ENCODE results near the gene TCF4. TPM values are rescaled to one million over a fixed set of nuclear protein-coding genes. Genes with fewer than 3 reads are reported as not detected.

The TCF4 gene
- total RNA-seq, 1 experiment from 2014 or later: 12.5 TPM

DNA sequence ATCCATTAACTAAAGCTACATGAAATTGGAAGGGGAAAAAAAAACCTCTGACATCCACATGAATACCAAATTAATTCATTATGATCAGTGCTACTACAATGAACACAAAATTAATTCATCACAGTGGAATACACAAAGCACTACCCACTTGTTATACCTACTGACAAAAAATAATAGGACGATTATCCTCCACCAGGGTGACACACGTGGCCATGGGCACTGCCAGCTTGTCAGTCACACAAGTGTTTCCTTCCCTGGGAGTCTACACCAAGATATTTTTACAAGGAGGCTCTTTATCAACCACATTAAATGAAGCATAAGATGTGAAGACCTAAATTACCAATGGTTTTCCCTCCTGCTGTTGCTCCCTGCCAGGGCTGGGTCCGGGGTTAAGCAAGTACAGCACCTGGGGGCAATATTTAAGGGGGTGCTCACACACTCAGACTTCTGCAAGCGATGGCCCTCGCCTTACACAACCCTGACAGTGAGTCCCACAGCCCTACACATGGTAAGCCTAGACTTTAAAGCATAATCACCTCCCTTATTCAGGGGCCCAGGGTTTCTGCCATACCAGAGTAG is 90.1 kb downstream of the TCF4 start:
- DNase-seq: no peak
- Histone ChIP-seq H3K9me3 (ENCODE audit: low read length) (no peaks in the 10 kb centered on the region), H3K4me3 (ENCODE audit: low read length) (no peak overlapping the region), H3K4me1 (ENCODE audit: insufficient read depth, low read length) (peaks cover 19% of the 10 kb centered on the region; the same call in 1 of the 2 replicates), H3K79me2 (ENCODE audit: low read length) (no peaks in the 10 kb centered on the region), H3K36me3 (ENCODE audit: low read depth, low read length) (no peaks in the 10 kb centered on the region), H3K9ac (ENCODE audit: low read length) (no peak overlapping the region), H3F3A (ENCODE audit: low read length, unreplicated experiment) (no peaks in the 10 kb centered on the region), H3K9me2 (replicated peaks; ENCODE audit: low read length) (no peaks in the 10 kb centered on the region), H3K4me2 (ENCODE audit: low read length) (no peak overlapping the region), H3K27ac (ENCODE audit: low read length) (no peak overlapping the region), H4K20me1 (ENCODE audit: low read length) (no peaks in the 10 kb centered on the region), H2AFZ (ENCODE audit: low read length) (no peak overlapping the region), H3K27me3 (ENCODE audit: low read length) (no peaks in the 10 kb centered on the region)
- POLR2A ChIA-PET (ENCODE audit: unreplicated experiment): no interaction called here
- TF ChIP-seq, protein P1, sequence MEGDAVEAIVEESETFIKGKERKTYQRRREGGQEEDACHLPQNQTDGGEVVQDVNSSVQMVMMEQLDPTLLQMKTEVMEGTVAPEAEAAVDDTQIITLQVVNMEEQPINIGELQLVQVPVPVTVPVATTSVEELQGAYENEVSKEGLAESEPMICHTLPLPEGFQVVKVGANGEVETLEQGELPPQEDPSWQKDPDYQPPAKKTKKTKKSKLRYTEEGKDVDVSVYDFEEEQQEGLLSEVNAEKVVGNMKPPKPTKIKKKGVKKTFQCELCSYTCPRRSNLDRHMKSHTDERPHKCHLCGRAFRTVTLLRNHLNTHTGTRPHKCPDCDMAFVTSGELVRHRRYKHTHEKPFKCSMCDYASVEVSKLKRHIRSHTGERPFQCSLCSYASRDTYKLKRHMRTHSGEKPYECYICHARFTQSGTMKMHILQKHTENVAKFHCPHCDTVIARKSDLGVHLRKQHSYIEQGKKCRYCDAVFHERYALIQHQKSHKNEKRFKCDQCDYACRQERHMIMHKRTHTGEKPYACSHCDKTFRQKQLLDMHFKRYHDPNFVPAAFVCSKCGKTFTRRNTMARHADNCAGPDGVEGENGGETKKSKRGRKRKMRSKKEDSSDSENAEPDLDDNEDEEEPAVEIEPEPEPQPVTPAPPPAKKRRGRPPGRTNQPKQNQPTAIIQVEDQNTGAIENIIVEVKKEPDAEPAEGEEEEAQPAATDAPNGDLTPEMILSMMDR (conservative IDR thresholded peaks at IDR 0.05; ENCODE audit: low read depth, low read length): no peak
- TF ChIP-seq EZH2phosphoT487 (IDR thresholded peaks at IDR 0.05; ENCODE audit: borderline replicate concordance, low read length) (no peak), EZH2 (IDR thresholded peaks at IDR 0.05; ENCODE audit: low read length, unreplicated experiment) (no peak)
- ATAC-seq: no peak
- CTCF ChIA-PET: interaction anchor here (0.6 kb wide), 1 partner anchor 265 kb away, joined by 3 read pairs; no protein-coding TSS in a partner anchor
- no TSS peak for BruUV-seq (replicated peaks)
- intact Hi-C loops (cut with micrococcal nuclease): no loop called here

DNA sequence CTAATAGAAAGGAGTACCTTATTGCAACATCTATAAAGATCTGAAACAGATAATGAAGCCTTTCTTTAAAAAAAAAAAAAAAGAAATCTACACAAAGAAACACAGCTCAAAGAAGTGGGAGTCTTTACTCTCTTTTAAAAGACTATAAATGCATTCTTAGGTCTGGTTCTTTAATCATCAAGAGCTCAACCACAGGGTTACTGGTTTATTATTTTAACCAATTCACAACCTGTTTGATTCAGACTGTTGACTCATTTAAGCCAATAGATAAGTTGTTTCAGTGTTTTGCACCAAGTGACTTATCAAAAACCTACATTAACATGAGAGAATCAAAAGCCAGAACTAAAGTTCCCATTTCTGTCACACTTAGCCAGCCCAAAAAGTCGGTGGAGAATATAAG is 93.1 kb downstream of the TCF4 start:
- Histone ChIP-seq H3K4me3 (ENCODE audit: low read length) (no peak overlapping the region), H3K4me2 (ENCODE audit: low read length) (no peak overlapping the region), H3F3A (ENCODE audit: low read length, unreplicated experiment) (no peaks in the 10 kb centered on the region), H3K4me1 (ENCODE audit: insufficient read depth, low read length) (0 out of 2 replicates have a peak, but pooled peaks cover 7% of the 10 kb centered on the region), H3K27ac (ENCODE audit: low read length) (no peak overlapping the region), H3K9me2 (replicated peaks; ENCODE audit: low read length) (no peaks in the 10 kb centered on the region), H3K79me2 (ENCODE audit: low read length) (no peaks in the 10 kb centered on the region), H3K36me3 (ENCODE audit: low read depth, low read length) (no peaks in the 10 kb centered on the region), H4K20me1 (ENCODE audit: low read length) (no peaks in the 10 kb centered on the region), H3K27me3 (ENCODE audit: low read length) (no peaks in the 10 kb centered on the region), H2AFZ (ENCODE audit: low read length) (no peak overlapping the region), H3K9ac (ENCODE audit: low read length) (no peak overlapping the region), H3K9me3 (ENCODE audit: low read length) (no peaks in the 10 kb centered on the region)
- ChIA-PET CTCF (interaction anchor here (0.6 kb wide), 1 partner anchor 111 kb away, joined by 4 read pairs; no protein-coding TSS in a partner anchor), POLR2A (ENCODE audit: unreplicated experiment) (interaction anchor here (0.6 kb wide), 1 partner anchor 1424 kb away, joined by 5 read pairs; no protein-coding TSS in a partner anchor)
- DNase-seq (peak; percentile 20), ATAC-seq (peak; percentile 35)
- no TSS peak for BruUV-seq (replicated peaks)
- TF ChIP-seq EZH2 (IDR thresholded peaks at IDR 0.05; ENCODE audit: low read length, unreplicated experiment): no peak
- TF ChIP-seq, protein P1 (conservative IDR thresholded peaks at IDR 0.05; ENCODE audit: low read depth, low read length): no peak
- no peak for TF ChIP-seq EZH2phosphoT487 (IDR thresholded peaks at IDR 0.05; ENCODE audit: borderline replicate concordance, low read length)
- intact Hi-C loops (cut with micrococcal nuclease): loop anchor here (2.0 kb wide), 1 partner anchor 18 kb away; no protein-coding TSS in a partner anchor

DNA sequence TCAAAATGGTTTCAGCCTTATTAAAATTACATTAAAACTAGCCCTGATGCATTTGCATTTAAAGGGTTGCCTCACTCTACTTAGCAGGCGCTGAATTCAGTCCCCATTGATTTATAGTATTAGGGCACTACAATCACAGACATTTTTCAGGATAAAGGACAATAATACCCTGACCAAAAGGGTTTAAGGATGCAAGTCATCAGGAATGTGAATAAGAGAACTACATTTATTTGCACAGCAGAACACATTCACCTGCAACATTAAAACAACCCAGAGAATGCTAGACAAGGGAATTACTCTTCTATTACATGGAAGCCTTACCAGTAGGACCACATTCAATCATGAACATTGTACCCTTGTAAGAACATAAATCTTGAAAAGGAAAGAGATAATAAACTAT is 93.6 kb downstream of the TCF4 start:
- ATAC-seq (no peak), DNase-seq (no peak)
- no peaks in the 10 kb centered on the region for H3K36me3 ChIP-seq (ENCODE audit: low read depth, low read length)
- no TSS peak for BruUV-seq (replicated peaks)
- ChIA-PET POLR2A (ENCODE audit: unreplicated experiment) (no interaction called here), CTCF (no interaction called here)
- intact Hi-C loops (cut with micrococcal nuclease): loop anchor here (2.0 kb wide), 1 partner anchor 18 kb away; no protein-coding TSS in a partner anchor
- no peak overlapping the region for H3K4me2 ChIP-seq (ENCODE audit: low read length)
- no peaks in the 10 kb centered on the region for H3K9me3 ChIP-seq (ENCODE audit: low read length)
- H3K4me3 ChIP-seq (ENCODE audit: low read length): no peak overlapping the region
- H3F3A ChIP-seq (ENCODE audit: low read length, unreplicated experiment): no peaks in the 10 kb centered on the region
- no peaks in the 10 kb centered on the region for H3K79me2 ChIP-seq (ENCODE audit: low read length)
- H2AFZ ChIP-seq (ENCODE audit: low read length): no peak overlapping the region
- H3K27ac ChIP-seq (ENCODE audit: low read length): no peak overlapping the region
- no peak for TF ChIP-seq EZH2 (IDR thresholded peaks at IDR 0.05; ENCODE audit: low read length, unreplicated experiment)
- TF ChIP-seq, protein P1 (conservative IDR thresholded peaks at IDR 0.05; ENCODE audit: low read depth, low read length): no peak
- TF ChIP-seq EZH2phosphoT487 (IDR thresholded peaks at IDR 0.05; ENCODE audit: borderline replicate concordance, low read length): no peak
- H4K20me1 ChIP-seq (ENCODE audit: low read length): no peaks in the 10 kb centered on the region
- 0 out of 2 replicates have a peak, but pooled peaks cover 7% of the 10 kb centered on the region for H3K4me1 ChIP-seq (ENCODE audit: insufficient read depth, low read length)
- H3K9me2 ChIP-seq (replicated peaks; ENCODE audit: low read length): no peaks in the 10 kb centered on the region
- no peak overlapping the region for H3K9ac ChIP-seq (ENCODE audit: low read length)
- no peaks in the 10 kb centered on the region for H3K27me3 ChIP-seq (ENCODE audit: low read length)
